ENCODE data around the gene DMBX1.
A peak's percentile ranks its signal among the peaks of the same experiment; 100 is the strongest.

Gene DMBX1

GRCh38 chr1:46489638-46490405, at the start of gene DMBX1:
Gene DMBX1, plus strand, starts transcription at chr1:46489836. Its CDS starts 17,175 bp downstream, at chr1:46507011.
- DNase-seq (ENCODE audit: low read depth) = no peak

DNA sequence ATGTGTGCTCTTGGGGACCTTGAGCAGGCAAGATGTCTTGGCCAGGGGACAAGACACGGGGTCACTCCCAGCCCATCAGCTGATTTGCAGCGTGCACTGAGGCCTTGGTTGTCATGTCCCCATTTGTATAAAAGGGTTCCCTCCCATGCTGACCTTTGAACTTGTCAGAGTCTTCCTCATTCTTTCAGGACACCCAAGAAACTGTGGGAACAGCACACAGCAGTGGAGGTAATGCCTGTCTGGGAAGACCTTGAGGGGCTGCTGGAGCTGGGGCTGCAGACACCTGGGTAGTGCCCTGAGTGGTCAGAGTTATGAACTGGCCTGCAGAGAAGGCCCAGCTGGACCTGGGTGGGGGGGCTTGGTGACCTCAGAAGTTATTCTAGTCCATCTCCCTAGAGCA, 49.2 kb upstream of the DMBX1 start:
- no peak for DNase-seq (ENCODE audit: low read depth)

- peak; percentile 81 for DNase-seq (ENCODE audit: low read depth)
Observed at GRCh38 chr1:46442317-46443161, 47.1 kb upstream of the DMBX1 start.

DNA sequence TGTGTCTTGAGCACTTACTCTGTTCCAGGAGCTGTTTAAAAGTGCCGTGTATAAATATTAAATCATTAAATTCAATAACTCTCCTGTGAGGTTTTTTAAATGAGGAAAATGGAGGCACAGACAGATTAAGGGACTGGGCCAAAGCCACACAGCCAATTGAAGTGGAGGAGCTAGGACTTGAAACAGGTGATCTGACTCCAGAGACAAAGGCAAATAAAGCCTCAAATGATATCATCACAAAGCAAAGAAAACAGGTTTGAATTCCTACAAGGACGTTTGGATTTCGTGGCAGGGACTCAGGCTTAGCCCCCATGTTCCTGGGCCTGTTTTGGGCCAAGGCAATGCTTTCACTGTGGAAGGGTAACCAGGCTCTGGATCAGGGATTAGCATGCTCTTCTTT, 45.2 kb upstream of the DMBX1 start:
- DNase-seq (ENCODE audit: low read depth) = no peak

- no peak for DNase-seq (ENCODE audit: low read depth)
Observed at GRCh38 chr1:46445773-46446256, 43.8 kb upstream of the DMBX1 start.

GRCh38 chr1:46446646-46447498, 42.8 kb upstream of the DMBX1 start:
- DNase-seq (ENCODE audit: low read depth) = peak; percentile 56

DNA sequence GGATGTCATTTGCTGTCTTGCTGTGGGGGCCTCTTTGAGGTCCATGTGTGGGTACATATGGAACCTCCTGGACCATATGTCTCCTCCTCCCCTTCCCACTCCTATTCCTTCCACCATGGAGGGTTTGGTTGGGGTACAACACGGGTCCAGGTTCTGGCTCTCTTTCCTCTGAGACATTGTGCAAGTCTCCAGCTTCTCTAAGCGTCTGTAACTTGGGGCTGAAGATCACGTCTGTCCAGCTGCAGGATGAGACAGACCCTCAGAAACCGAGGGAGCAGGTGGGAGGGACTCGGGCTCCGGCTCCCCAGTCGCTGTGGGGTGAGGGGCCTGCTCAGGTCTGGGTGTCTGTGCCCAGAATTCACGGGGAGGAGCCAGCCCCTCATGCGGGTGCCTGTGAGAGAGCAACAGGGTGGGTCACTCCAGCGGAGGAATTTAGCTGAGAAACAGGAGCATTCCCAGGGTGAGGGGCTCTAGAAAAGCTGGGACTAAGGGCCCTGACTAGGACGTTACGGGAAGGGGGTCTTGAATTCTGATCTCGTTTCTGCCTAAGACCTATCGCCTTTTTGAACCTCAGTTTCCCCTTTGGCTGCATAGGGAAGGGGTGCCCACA, 42.0 kb upstream of the DMBX1 start:
- no peak for DNase-seq (ENCODE audit: low read depth)

DNA sequence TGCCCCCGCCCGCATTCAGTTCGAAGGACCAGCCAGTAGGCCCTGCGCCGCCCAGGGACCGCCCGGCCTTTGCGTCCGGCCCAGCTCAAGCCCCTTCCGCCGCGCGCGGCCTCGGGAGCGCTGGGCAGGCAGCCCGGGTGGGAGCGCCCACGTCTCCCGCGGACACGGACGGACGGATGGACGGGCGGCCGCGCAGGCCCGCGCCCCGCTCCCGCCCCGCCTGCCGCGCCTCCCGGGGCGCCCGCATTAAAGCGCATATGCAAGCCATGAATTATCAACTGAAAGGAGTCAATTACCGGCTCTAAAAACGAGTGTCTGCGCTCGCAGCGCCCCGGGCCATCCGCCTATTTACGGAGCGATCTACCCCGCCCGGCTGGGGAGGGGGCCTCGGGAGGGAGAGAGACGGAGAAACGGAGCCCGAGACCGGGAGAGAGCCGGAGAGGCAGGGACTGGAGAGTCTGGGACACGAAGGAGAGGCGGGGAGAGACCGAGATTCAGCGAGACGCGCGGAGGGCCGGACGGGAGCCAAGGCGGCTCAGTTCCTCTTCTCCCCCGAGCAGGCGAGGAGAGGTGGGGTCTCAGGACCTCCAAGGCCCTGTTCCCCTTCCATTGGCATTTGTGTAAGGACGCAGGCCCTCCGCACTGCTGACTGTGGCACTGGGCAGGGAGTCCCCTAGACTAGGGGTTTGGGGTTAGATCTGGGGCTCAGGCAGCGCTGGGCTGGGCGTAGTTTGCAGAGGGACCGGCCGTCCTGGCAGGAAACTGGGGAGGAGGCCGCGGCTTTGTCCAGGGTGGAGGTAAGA, 41.3 kb upstream of the DMBX1 start:
- no peak for DNase-seq (ENCODE audit: low read depth)

DNA sequence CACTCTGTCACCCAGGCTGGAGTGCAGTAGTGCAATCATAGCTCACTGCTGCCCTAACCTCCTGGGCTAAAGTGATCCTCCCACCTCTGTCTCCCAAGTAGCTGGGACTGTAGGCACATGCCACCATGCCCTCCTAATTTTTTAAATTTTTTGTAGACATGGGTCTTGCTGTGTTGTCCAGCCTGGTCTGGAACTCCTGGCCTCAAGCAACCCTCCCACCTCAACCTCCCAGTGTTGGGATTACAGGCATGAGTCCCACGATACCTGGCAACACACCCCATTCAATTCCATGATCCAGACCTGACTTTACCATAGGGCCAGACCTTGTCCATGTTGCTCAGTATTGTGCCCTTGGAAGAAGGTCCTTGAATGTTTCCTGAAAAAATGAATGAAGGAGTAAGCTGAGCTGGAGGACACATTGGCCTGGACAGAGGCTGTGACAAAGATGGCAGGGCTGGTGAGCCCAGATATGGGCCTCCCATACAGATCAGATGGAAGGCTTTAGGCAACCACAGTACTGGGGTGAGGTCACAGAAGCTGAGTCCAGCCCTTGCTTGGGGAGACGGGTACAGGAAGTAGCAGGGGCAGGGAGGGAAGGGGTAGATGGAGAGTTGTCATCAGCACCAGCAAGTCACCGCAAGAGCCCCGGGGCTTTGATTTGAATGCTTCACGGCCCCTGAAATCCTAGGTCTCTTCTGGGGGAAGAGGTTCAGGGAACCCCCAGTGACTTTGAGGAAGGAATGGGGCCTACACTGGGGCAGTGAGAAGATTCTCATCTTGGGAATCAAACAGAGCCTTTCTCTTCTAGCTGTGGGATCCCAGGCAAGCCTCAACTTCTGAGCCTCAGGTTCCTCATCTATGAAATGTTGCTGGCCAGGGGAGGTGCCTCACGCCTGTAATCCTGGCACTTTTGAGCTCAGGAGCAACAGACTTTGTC, 40.1 kb upstream of the DMBX1 start:
- DNase-seq (ENCODE audit: low read depth) = no peak

DNA sequence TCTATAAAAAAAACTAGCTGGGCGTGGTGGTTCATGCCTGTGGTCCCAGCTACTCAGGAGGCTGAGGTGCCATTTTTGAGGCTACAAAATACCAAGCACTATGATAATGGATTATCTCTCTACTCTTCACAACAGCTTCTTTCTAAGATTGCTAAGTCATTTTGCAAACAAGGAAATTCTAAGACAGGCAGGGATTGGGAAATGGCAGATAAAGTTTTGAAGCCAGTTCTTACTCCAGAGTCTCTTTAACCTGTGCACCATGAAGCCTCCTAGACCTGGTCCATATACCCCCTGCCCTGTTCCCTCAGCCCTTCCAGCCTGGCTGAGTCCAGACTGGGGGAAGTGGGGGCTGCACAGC, 39.5 kb upstream of the DMBX1 start:
- DNase-seq (ENCODE audit: low read depth) = no peak

GRCh38 chr1:46451948-46452930, 37.4 kb upstream of the DMBX1 start:
- DNase-seq (ENCODE audit: low read depth) = no peak

GRCh38 chr1:46452931-46453325, 36.7 kb upstream of the DMBX1 start:
- DNase-seq (ENCODE audit: low read depth) = no peak

DNA sequence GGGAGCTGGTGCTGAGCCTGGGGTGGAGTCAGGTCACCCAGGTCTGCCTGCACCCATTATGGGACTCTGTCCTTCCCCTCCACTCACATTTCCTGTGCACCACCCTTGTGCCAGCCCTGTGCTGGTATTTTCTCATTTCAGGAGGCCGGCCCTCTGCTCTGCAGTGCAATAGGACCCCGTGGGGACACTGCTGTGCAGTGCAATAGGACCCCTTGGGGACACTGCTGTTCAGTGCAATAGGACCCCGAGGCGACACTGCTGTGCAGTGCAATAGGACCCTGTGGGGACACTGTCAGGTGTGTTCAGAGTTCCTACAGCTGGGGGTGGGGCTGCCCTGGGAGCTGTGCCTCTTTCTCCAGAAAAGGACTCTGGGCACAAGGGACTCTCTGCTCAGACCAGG, 36.2 kb upstream of the DMBX1 start:
- DNase-seq (ENCODE audit: low read depth) = no peak

DNA sequence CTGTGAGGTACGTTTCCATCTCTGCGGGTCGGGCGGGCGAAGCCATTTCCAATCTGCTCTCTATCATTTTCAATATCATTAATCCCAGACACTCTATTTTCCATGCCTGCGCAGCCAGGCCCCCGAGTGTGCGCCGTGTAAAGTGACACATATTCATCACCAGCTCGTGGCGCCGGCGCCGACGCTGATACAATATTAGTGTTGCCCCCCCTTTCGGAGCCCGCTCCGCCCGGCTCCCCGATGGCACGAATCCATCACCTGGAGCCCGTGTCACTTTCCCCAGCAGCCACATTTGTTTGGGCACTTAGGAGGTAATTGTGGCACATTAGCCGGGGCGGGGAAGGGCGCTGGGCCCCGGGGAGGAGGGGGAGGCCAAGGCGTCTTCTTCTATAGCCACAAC, 33.7 kb upstream of the DMBX1 start:
- no peak for DNase-seq (ENCODE audit: low read depth)

GRCh38 chr1:46456411-46456963, 33.1 kb upstream of the DMBX1 start:
- peak; percentile 25 for DNase-seq (ENCODE audit: low read depth)

DNA sequence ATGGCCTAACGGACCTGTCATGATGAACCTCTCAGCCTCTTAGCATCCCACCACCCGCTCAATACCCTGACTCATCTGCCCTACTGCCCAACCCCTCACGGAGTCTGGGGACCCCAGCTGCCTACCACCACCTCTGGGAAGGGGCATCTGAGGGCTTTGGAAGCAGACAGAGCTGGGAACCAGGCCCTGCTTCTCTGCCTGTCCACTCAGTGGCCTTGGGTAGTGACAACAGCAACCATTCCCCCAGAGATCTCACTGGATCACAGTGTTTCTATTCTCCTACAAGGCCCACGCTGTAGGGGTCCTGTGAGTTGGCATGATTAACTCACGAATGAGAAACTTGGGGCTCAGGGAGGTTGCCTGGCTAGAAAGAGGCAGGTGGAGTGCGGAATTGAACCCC, 32.5 kb upstream of the DMBX1 start:
- DNase-seq (ENCODE audit: low read depth) = no peak

DNA sequence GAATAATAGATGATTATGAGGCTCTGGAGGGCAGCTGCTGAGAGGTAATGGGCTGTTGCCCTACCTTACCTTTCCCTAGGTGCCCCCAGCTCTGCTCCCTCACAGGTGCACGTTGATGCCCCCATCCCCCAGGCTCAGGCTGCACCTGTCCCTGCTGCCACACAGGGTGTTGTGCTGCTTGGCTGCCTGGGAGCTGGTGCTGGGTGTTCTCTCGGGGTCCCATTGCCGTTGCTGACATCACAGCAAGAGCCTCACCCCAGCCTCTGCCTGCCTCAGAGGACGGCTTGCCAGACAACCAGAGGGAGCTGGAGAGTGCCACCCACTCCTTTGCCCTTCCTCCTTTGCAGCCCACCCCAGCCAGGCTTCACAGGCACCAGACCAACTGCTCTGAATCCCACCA, 31.4 kb upstream of the DMBX1 start:
- no peak for DNase-seq (ENCODE audit: low read depth)

- no peak for DNase-seq (ENCODE audit: low read depth)
Observed at GRCh38 chr1:46458846-46459245, 30.8 kb upstream of the DMBX1 start.
